KMS-11 (cell line): Measurements from ENCODE around the gene MOB3B.
A peak's percentile ranks its signal among the peaks of the same experiment; 100 is the strongest.

Experiments
- H2AFZ ChIP-seq: fragments of 200-600 bp; sonication (generic); 2 replicates; pipeline ENCODE4 v1.6.1; 2016; ENCODE audit warnings: antibody characterized with exemption, mixed run types, low read depth
- H3K27ac ChIP-seq: fragments of 200-600 bp; sonication (generic); 2 replicates; pipeline ENCODE4 v1.6.1; 2016; ENCODE audit warnings: mild to moderate bottlenecking, mixed run types
- H3K27me3 ChIP-seq: fragments of 200-600 bp; sonication (generic); 2 replicates; pipeline ENCODE4 v1.6.1; 2017; ENCODE audit warnings: mild to moderate bottlenecking, low read depth, mixed run types, moderate library complexity; ENCODE audit not compliant: insufficient read depth
- H3K36me3 ChIP-seq: fragments of 200-600 bp; sonication (generic); 2 replicates; pipeline ENCODE4 v1.6.1; 2017; ENCODE audit warnings: mild to moderate bottlenecking, mixed run types; ENCODE audit not compliant: insufficient read depth
- H3K4me1 ChIP-seq: fragments of 200-600 bp; sonication (generic); 2 replicates; pipeline ENCODE4 v1.6.1; 2016; ENCODE audit warnings: mild to moderate bottlenecking, low read depth, mixed run types; ENCODE audit not compliant: poor library complexity, severe bottlenecking
- H3K4me2 ChIP-seq: fragments of 200-600 bp; sonication (generic); 2 replicates; pipeline ENCODE4 v1.7.0; 2016; ENCODE audit warnings: mild to moderate bottlenecking, mixed run types
- H3K4me3 ChIP-seq: fragments of 200-600 bp; sonication (generic); IDR thresholded peaks from 2 replicates; pipeline ENCODE4 v1.6.1; 2017; ENCODE audit warnings: low read depth, low read length, mixed read lengths; ENCODE audit not compliant: insufficient read depth
- H3K79me2 ChIP-seq: fragments of 200-600 bp; sonication (generic); 2 replicates; pipeline ENCODE4 v1.6.1; 2016; ENCODE audit warnings: low read depth, mixed run types; ENCODE audit not compliant: insufficient read depth
- H3K9ac ChIP-seq: fragments of 200-600 bp; sonication (generic); 2 replicates; pipeline ENCODE4 v1.6.1; 2016; ENCODE audit warnings: mild to moderate bottlenecking, mixed run types
- H4K20me1 ChIP-seq: fragments of 200-600 bp; sonication (generic); 2 replicates; pipeline ENCODE4 v1.6.1; 2016; ENCODE audit warnings: mild to moderate bottlenecking, mixed run types; ENCODE audit not compliant: insufficient read depth
- CTCF ChIP-seq: fragments of 200-600 bp; sonication (generic); conservative IDR thresholded peaks from 2 replicates; pipeline ENCODE4 v1.6.1; 2017; ENCODE audit warnings: low read depth, mild to moderate bottlenecking, antibody characterized with exemption, low read length, moderate library complexity, mixed read lengths

MOB3B gene

GRCh38 chr9:27353166-27353473, 176.5 kb downstream of the MOB3B start:
- H3K4me1 ChIP-seq = peaks cover 28% of the 10 kb centered on the region
- peaks cover 11% of the 10 kb centered on the region; the same call in 1 of the 2 replicates for H3K27me3 ChIP-seq
- no peak overlapping the region for H3K9ac ChIP-seq
- H2AFZ ChIP-seq = no peak overlapping the region
- no peak for TF ChIP-seq CTCF
- no peaks in the 10 kb centered on the region for H3K36me3 ChIP-seq
- H3K27ac ChIP-seq = no peak overlapping the region
- H3K4me3 ChIP-seq = no peak overlapping the region
- no peaks in the 10 kb centered on the region for H3K79me2 ChIP-seq
- peak overlapping the region; percentile 53; the same call in 1 of the 2 replicates for H3K4me2 ChIP-seq
- no peaks in the 10 kb centered on the region for H4K20me1 ChIP-seq

GRCh38 chr9:27352457-27353165, 177.0 kb downstream of the MOB3B start:
- H3K27me3 ChIP-seq = peaks cover 11% of the 10 kb centered on the region; the same call in 1 of the 2 replicates
- H4K20me1 ChIP-seq = no peaks in the 10 kb centered on the region
- H3K79me2 ChIP-seq = no peaks in the 10 kb centered on the region

GRCh38 chr9:27351438-27351837, 178.2 kb downstream of the MOB3B start:
- no peak for TF ChIP-seq CTCF
- Histone ChIP-seq H3K9ac (no peak overlapping the region), H3K4me1 (peaks cover 28% of the 10 kb centered on the region), H2AFZ (no peak overlapping the region), H3K4me3 (no peak overlapping the region), H4K20me1 (no peaks in the 10 kb centered on the region), H3K79me2 (no peaks in the 10 kb centered on the region), H3K36me3 (no peaks in the 10 kb centered on the region), H3K27me3 (peaks cover 11% of the 10 kb centered on the region; the same call in 1 of the 2 replicates), H3K27ac (no peak overlapping the region), H3K4me2 (no peak overlapping the region)

More at GRCh38 chr9:27352457-27353165, 177.0 kb downstream of the MOB3B start:
- Histone ChIP-seq H3K4me1 (peaks cover 28% of the 10 kb centered on the region), H3K9ac (no peak overlapping the region), H3K27ac (no peak overlapping the region), H3K4me2 (peak overlapping the region; percentile 53; the same call in 1 of the 2 replicates), H3K36me3 (no peaks in the 10 kb centered on the region), H3K4me3 (no peak overlapping the region), H2AFZ (no peak overlapping the region)
- TF ChIP-seq CTCF = no peak

- TF ChIP-seq CTCF = no peak
- Histone ChIP-seq H3K4me1 (peaks cover 28% of the 10 kb centered on the region), H4K20me1 (no peaks in the 10 kb centered on the region), H3K4me3 (no peak overlapping the region), H2AFZ (no peak overlapping the region), H3K4me2 (no peak overlapping the region), H3K36me3 (no peaks in the 10 kb centered on the region), H3K27ac (no peak overlapping the region), H3K79me2 (no peaks in the 10 kb centered on the region), H3K27me3 (peaks cover 11% of the 10 kb centered on the region; the same call in 1 of the 2 replicates), H3K9ac (no peak overlapping the region)
Measured at GRCh38 chr9:27350382-27350976, 179.1 kb downstream of the MOB3B start.
